OCI-M2 (cell line): ENCODE results near the gene TMEM86B.

ENCODE experiments used
- DNase-seq: peaks from one replicate; lab custom pipeline; 2025; ENCODE audit not compliant: unreplicated experiment; lab: John Stamatoyannopoulos, UW

Gene TMEM86B

GRCh38 chr19:55257461-55258420 lies 29.2 kb upstream of the TMEM86B start:
- DNase-seq, result no peak

- DNase-seq, result no peak
These were observed 28.2 kb upstream of the TMEM86B start for GRCh38 chr19:55256562-55257460.

- DNase-seq, result no peak
These were observed 27.3 kb upstream of the TMEM86B start for GRCh38 chr19:55255618-55256423.

- DNase-seq, result no peak
These were observed 26.0 kb upstream of the TMEM86B start for GRCh38 chr19:55254625-55254977.

- DNase-seq, result no peak
These were observed 25.5 kb upstream of the TMEM86B start for GRCh38 chr19:55253842-55254624.

GRCh38 chr19:55252760-55253663 lies 24.4 kb upstream of the TMEM86B start:
- DNase-seq, result no peak

GRCh38 chr19:55251341-55252081 lies 22.9 kb upstream of the TMEM86B start:
- no peak for DNase-seq

- DNase-seq, result no peak
These were observed 21.9 kb upstream of the TMEM86B start for GRCh38 chr19:55250262-55251036.

- no peak for DNase-seq
These were observed 21.3 kb upstream of the TMEM86B start for GRCh38 chr19:55249841-55250240.

- DNase-seq, result no peak
These were observed 20.1 kb upstream of the TMEM86B start for GRCh38 chr19:55248704-55249103.

GRCh38 chr19:55248166-55248675 lies 19.7 kb upstream of the TMEM86B start:
- DNase-seq, result no peak

GRCh38 chr19:55247621-55248099 lies 19.1 kb upstream of the TMEM86B start:
- no peak for DNase-seq

- DNase-seq, result no peak
These were observed 18.2 kb upstream of the TMEM86B start for GRCh38 chr19:55246462-55247451.

- DNase-seq, result no peak
These were observed 16.8 kb upstream of the TMEM86B start for GRCh38 chr19:55245236-55245904.

GRCh38 chr19:55244004-55244680 lies 15.6 kb upstream of the TMEM86B start:
- DNase-seq, result no peak
